Endothelial cell of umbilical vein (primary cell): Measurements from ENCODE around the gene TOE1. TPM values are rescaled to one million over a fixed set of nuclear protein-coding genes. Genes with fewer than 3 reads are reported as not detected.

Experiments
- BruUV-seq: library from RNA; stranded (reverse); fragments of 400-500 nt; replicated peaks from 2 replicates; lab custom pipeline; 2021; lab: Mats Ljungman, UMichigan
- CTCF ChIA-PET: fragments of 300-600, 350-600 bp; sonication (Branson Sonifier 250); formaldehyde crosslinking; loops from one replicate; lab custom pipeline; 2021; ENCODE audit warnings: antibody characterized with exemption, inconsistent platforms; lab: Charles Lee
- POLR2A ChIA-PET: fragments of 300-600, 350-600 bp; sonication (Branson Sonifier 250); formaldehyde crosslinking; loops from one replicate; lab custom pipeline; 2021; ENCODE audit warnings: antibody characterized with exemption, inconsistent platforms; lab: Charles Lee
- DNase-seq: peaks from one replicate; pipeline ENCODE4 v3.0.0-alpha.2; 2011; ENCODE audit warnings: low read depth, low spot score
- FAIRE-seq: peaks from 2 replicates; lab custom pipeline; 2011; peaks lifted over from hg19 to GRCh38; lab: Jason Lieb, UNC
- H2AFZ ChIP-seq: 2 replicates; pipeline ENCODE4 v1.6.0; 2012; ENCODE audit warnings: low read depth, low read length, control low read depth, inconsistent platforms
- H3K27ac ChIP-seq: 2 replicates; pipeline ENCODE4 v1.5.1; 2011; ENCODE audit warnings: low read depth, mild to moderate bottlenecking, control low read depth, low read length, moderate library complexity; ENCODE audit not compliant: insufficient read depth
- H3K27me3 ChIP-seq, 2 experiments: 2 replicates each; pipeline versions ENCODE4 v1.6.0 to v1.6.1; 2011; ENCODE audit warnings: low read length in 2 of 2, mixed read lengths in 1 of 2; ENCODE audit not compliant: control insufficient read depth in 2 of 2, insufficient read depth in 2 of 2
- H3K36me3 ChIP-seq, 2 experiments: 2 replicates in 1 of 2; 3 replicates in 1 of 2; pipeline ENCODE4 v1.5.1; 2011; ENCODE audit warnings: low read length in 2 of 2, mild to moderate bottlenecking in 1 of 2, moderate library complexity in 1 of 2; ENCODE audit not compliant: control insufficient read depth in 2 of 2, insufficient read depth in 2 of 2; ENCODE audit errors: extremely low read depth in 1 of 2
- H3K4me1 ChIP-seq: 3 replicates; pipeline ENCODE4 v1.5.1; 2011; ENCODE audit warnings: mild to moderate bottlenecking, low read length; ENCODE audit not compliant: control insufficient read depth, insufficient read depth; ENCODE audit errors: extremely low read depth
- H3K4me2 ChIP-seq: 2 replicates; pipeline ENCODE4 v1.6.1; 2011; ENCODE audit warnings: low read length, control low read depth, mixed read lengths; ENCODE audit not compliant: insufficient read depth
- H3K4me3 ChIP-seq, 3 experiments: fragments of 200-600 bp in 1 of 3; sonication (generic), shearing (Covaris generic) in 1 of 3; replicated peaks in 1 of 3; 2 replicates each; pipeline ENCODE4 v1.5.1; 2011 to 2016; ENCODE audit warnings: control low read depth in 3 of 3, low read length in 3 of 3, mild to moderate bottlenecking in 2 of 3, inconsistent platforms in 1 of 3, low read depth in 1 of 3, moderate library complexity in 1 of 3; ENCODE audit not compliant: insufficient read depth in 1 of 3
- H3K79me2 ChIP-seq: 2 replicates; pipeline ENCODE4 v1.6.0; 2012; ENCODE audit warnings: low read length, inconsistent platforms; ENCODE audit not compliant: control insufficient read depth, insufficient read depth
- H3K9ac ChIP-seq: replicated peaks from 2 replicates; pipeline ENCODE3; 2011; ENCODE audit warnings: low read length, control low read depth; ENCODE audit not compliant: insufficient read depth; ENCODE audit errors: extremely low read depth
- H3K9me1 ChIP-seq: replicated peaks from 3 replicates; pipeline ENCODE4 v1.6.0; 2011; ENCODE audit warnings: mild to moderate bottlenecking, low read length; ENCODE audit not compliant: control insufficient read depth, insufficient read depth; ENCODE audit errors: extremely low read depth
- H3K9me3 ChIP-seq: replicated peaks from 2 replicates; pipeline ENCODE4 v1.5.1; 2012; ENCODE audit warnings: low read length, inconsistent platforms; ENCODE audit not compliant: control insufficient read depth, insufficient read depth
- H4K20me1 ChIP-seq: replicated peaks from 2 replicates; pipeline ENCODE3; 2011; ENCODE audit warnings: mild to moderate bottlenecking, low read length; ENCODE audit not compliant: control insufficient read depth, insufficient read depth; ENCODE audit errors: extremely low read depth
- GATA2 ChIP-seq: IDR thresholded peaks from 2 replicates; pipeline ENCODE4 v1.7.0; 2011; ENCODE audit warnings: low read depth, mild to moderate bottlenecking, moderate library complexity, mixed read lengths, low read length; ENCODE audit not compliant: insufficient read length, insufficient read depth
- JUN ChIP-seq: IDR thresholded peaks from 2 replicates; pipeline ENCODE4 v1.6.1; 2011; ENCODE audit warnings: borderline replicate concordance, low read depth; ENCODE audit not compliant: insufficient read length, insufficient read depth
- MYC ChIP-seq: IDR thresholded peaks from one replicate; pipeline ENCODE4 v1.6.1; 2011; ENCODE audit warnings: mild to moderate bottlenecking, low read depth, low read length
- POLR2A ChIP-seq: IDR thresholded peaks from 2 replicates; pipeline ENCODE4 v1.6.1; 2012; ENCODE audit warnings: low read depth, mild to moderate bottlenecking, control low read depth, low read length
- POLR2AphosphoS5 ChIP-seq: IDR thresholded peaks from 2 replicates; pipeline ENCODE4 v1.6.1; 2012; ENCODE audit warnings: low read depth, mild to moderate bottlenecking, control low read depth, low read length, moderate library complexity; ENCODE audit not compliant: insufficient read depth
- dilution Hi-C: fragments of 300-500 bp; cut with MboI; formaldehyde crosslinking; loops from one replicate; pipeline ENCODE4 v1.15.0; 2019; ENCODE audit warnings: low sequenced_read_pairs; ENCODE audit not compliant: extremely low pct_ligation_motif_present
- intact Hi-C: fragments of 100-400 bp; cut with micrococcal nuclease; formaldehyde crosslinking; loops from one replicate; pipeline ENCODE4 v1.10.0; 2022
- polyA plus RNA-seq, 4 experiments: library from polyadenylated mRNA; depleted of rRNA in 3 of 4; stranded (reverse) in 3 of 4; unstranded in 1 of 4; fragments of >200 nt; gene quantifications; 2 replicates each; pipeline versions ENCODE4 v1.2.1 to v1.2.3, GENCODE V29; 2011 to 2012; ENCODE audit warnings: missing spikeins in 1 of 4
- total RNA-seq: library from RNA; stranded (reverse); gene quantifications from 2 replicates; pipeline ENCODE4 v1.2.3, GENCODE V29; 2021
- TF ChIP-seq, protein P1 (sequence below), 2 donors: IDR thresholded peaks; 1 replicate in 1 of 2; 2 replicates in 1 of 2; pipeline ENCODE4 v1.5.1; 2011; ENCODE audit warnings: low read length in 2 of 2, mild to moderate bottlenecking in 2 of 2, moderate library complexity in 2 of 2, control low read depth in 1 of 2, inconsistent platforms in 1 of 2, low read depth in 1 of 2; ENCODE audit not compliant: insufficient read depth in 1 of 2; ENCODE audit errors: extremely low read depth in 1 of 2

The TOE1 gene
- total and polyA plus RNA-seq, 2 donors (not counting 3 experiments of a cell fraction or from before 2014, with no cell fraction given), result 16.3 to 24.9 TPM

DNA sequence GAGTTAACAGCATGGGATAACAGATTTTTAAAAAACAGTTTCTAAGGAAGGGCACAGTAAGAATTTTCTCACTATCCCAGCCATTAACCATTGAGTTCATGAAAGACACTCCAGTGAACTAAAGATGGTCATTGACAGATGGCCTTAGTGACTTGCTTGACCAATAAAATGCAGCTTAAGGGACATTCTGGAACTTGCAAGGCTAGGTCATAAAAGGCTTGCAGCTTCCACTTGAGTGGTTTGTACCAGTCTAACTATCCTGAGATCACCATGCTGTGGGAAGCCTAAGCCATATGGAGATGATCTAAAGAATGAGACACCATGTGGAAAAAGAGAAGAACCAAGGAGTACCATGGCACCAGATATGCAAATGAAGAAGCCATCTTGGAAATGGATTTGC lies 38.2 kb downstream of the TOE1 start:
- Histone ChIP-seq H3K36me3 (no peaks in the 10 kb centered on the region), H3K27me3 (no peaks in the 10 kb centered on the region), H3K4me1 (no peaks in the 10 kb centered on the region), H3K9me3 (no peaks in the 10 kb centered on the region), H3K4me2 (no peak overlapping the region), H3K27ac (no peak overlapping the region), H3K9ac (no peak overlapping the region), H4K20me1 (no peaks in the 10 kb centered on the region), H3K9me1 (no peaks in the 10 kb centered on the region), H3K79me2 (no peaks in the 10 kb centered on the region), H2AFZ (no peak overlapping the region), H3K4me3 (no peak overlapping the region)
- intact Hi-C loops, result no loop called here
- no TSS peak for BruUV-seq
- DNase-seq, result no peak
- ChIA-PET CTCF (no interaction called here), POLR2A (no interaction called here)
- dilution Hi-C loops, result no loop called here
- FAIRE-seq, result no peak
- TF ChIP-seq JUN, result no peak

DNA sequence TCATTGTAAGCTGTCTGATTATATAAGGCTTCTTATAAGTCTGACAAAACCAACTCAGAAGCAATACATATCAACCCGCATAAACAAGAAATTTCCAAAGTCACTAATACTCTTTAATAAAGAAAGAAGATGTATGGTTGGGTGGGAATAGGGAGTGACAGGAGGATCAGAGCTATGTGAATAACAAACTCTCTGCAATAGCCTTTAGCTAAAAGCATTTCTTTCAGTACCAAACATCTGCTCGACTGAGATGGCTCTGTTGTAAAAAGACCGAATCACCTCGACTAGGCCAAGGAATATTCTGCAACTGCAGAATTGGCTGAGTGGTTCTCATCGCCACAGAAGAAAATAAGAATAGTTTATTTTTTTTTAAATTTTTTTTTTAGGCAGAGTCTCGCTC lies 39.6 kb downstream of the TOE1 start:
- Histone ChIP-seq H3K4me2 (no peak overlapping the region), H3K79me2 (no peaks in the 10 kb centered on the region), H3K4me1 (no peaks in the 10 kb centered on the region), H3K9me1 (no peaks in the 10 kb centered on the region), H2AFZ (no peak overlapping the region), H4K20me1 (no peaks in the 10 kb centered on the region), H3K36me3 (no peaks in the 10 kb centered on the region), H3K4me3 (no peak overlapping the region), H3K27ac (no peak overlapping the region), H3K9ac (no peak overlapping the region), H3K9me3 (no peaks in the 10 kb centered on the region), H3K27me3 (no peaks in the 10 kb centered on the region)
- dilution Hi-C loops (no loop called here), intact Hi-C loops (no loop called here)
- TF ChIP-seq POLR2AphosphoS5, result no peak
- TF ChIP-seq MYC, result no peak
- TF ChIP-seq GATA2, result no peak
- TF ChIP-seq POLR2A, result no peak
- TF ChIP-seq, protein P1, sequence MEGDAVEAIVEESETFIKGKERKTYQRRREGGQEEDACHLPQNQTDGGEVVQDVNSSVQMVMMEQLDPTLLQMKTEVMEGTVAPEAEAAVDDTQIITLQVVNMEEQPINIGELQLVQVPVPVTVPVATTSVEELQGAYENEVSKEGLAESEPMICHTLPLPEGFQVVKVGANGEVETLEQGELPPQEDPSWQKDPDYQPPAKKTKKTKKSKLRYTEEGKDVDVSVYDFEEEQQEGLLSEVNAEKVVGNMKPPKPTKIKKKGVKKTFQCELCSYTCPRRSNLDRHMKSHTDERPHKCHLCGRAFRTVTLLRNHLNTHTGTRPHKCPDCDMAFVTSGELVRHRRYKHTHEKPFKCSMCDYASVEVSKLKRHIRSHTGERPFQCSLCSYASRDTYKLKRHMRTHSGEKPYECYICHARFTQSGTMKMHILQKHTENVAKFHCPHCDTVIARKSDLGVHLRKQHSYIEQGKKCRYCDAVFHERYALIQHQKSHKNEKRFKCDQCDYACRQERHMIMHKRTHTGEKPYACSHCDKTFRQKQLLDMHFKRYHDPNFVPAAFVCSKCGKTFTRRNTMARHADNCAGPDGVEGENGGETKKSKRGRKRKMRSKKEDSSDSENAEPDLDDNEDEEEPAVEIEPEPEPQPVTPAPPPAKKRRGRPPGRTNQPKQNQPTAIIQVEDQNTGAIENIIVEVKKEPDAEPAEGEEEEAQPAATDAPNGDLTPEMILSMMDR (IDR thresholded peaks at IDR 0.05; ENCODE audit: extremely low read depth in 1 of 2, insufficient read depth in 1 of 2, low read depth in 1 of 2, low read length in 2 of 2), result no peak
- FAIRE-seq (no peak), DNase-seq (no peak)
- BruUV-seq, result no TSS peak
- ChIA-PET CTCF (interaction anchor here (0.6 to 1.2 kb wide), 2 partner anchors 14 to 442 kb away, joined by 3 read pairs; no protein-coding TSS in a partner anchor), POLR2A (no interaction called here)
